ENCODE data around the gene GCGR.
A peak's percentile ranks its signal among the peaks of the same experiment; 100 is the strongest.

The GCGR gene

GRCh38 chr17:81804559-81805399, 829 bp downstream of the GCGR start:
- Histone ChIP-seq H2BK5ac (ENCODE audit: low read depth, low read length, poor library complexity, severe bottlenecking) (no peak overlapping the region), H2BK120ac (ENCODE audit: low read depth, low read length) (no peak overlapping the region), H3K14ac (ENCODE audit: low read length in 2 of 2) (no peak overlapping the region), H3K4me3 (ENCODE audit: insufficient read depth in 1 of 2, low read depth in 1 of 2, low read length in 2 of 2) (no peak overlapping the region), H4K8ac (ENCODE audit: low read length) (no peak overlapping the region), H3K9me3 (ENCODE audit: control insufficient read depth, low read length) (peaks cover 5% of the 10 kb centered on the region), H2AFZ (ENCODE audit: low read depth, low read length) (no peak overlapping the region), H4K91ac (ENCODE audit: low read length) (peak overlapping the region; percentile 28), H3K4me1 (ENCODE audit: control insufficient read depth, insufficient read depth, low read depth, low read length) (peaks cover 16% of the 10 kb centered on the region), H3K4ac (ENCODE audit: low read depth in 1 of 2, low read length in 2 of 2) (no peak overlapping the region), H2AK5ac (ENCODE audit: low read length, severe bottlenecking) (no peak overlapping the region), H3K23ac (ENCODE audit: low read length in 2 of 2) (peak overlapping the region in 1 of 2 experiments; percentile 42), H2BK15ac (ENCODE audit: low read depth, poor library complexity, severe bottlenecking) (peak overlapping the region; percentile 63), H3K36me3 (ENCODE audit: control insufficient read depth in 1 of 2, insufficient read depth in 2 of 2, low read depth in 1 of 2, low read length in 2 of 2) (no peaks in the 10 kb centered on the region), H3K27ac (ENCODE audit: low read length, poor library complexity, severe bottlenecking) (no peak overlapping the region), H3K27me3 (ENCODE audit: control insufficient read depth in 1 of 2, insufficient read depth in 1 of 2, low read length in 2 of 2) (peaks cover 77 to 87% of the 10 kb centered on the region in 2 experiments), H3K18ac (ENCODE audit: low read depth in 1 of 2, low read length in 2 of 2) (no peak overlapping the region), H3K79me1 (replicated peaks; ENCODE audit: low read length, poor library complexity, severe bottlenecking) (no peaks in the 10 kb centered on the region), H2BK12ac (ENCODE audit: low read length in 2 of 2) (no peak overlapping the region), H3K4me2 (ENCODE audit: low read length, poor library complexity, severe bottlenecking) (no peak overlapping the region), H3K9ac (ENCODE audit: low read length) (no peak overlapping the region)
- WGBS, result 12% methylated on average over 58 of the region's 65 CpGs
- no peak for DNase-seq

- no peak overlapping the region for H2BK5ac ChIP-seq (ENCODE audit: low read depth, low read length, poor library complexity, severe bottlenecking)
- no peak overlapping the region for H3K4me2 ChIP-seq (ENCODE audit: low read length, poor library complexity, severe bottlenecking)
- H3K36me3 ChIP-seq (ENCODE audit: control insufficient read depth in 1 of 2, insufficient read depth in 2 of 2, low read depth in 1 of 2, low read length in 2 of 2), result no peaks in the 10 kb centered on the region
- no peaks in the 10 kb centered on the region for H3K79me1 ChIP-seq (replicated peaks; ENCODE audit: low read length, poor library complexity, severe bottlenecking)
- H3K4ac ChIP-seq (ENCODE audit: low read depth in 1 of 2, low read length in 2 of 2), result no peak overlapping the region
- no peak overlapping the region for H2BK15ac ChIP-seq (ENCODE audit: low read depth, poor library complexity, severe bottlenecking)
- H3K23ac ChIP-seq (ENCODE audit: low read length in 2 of 2), result no peak overlapping the region
- H4K8ac ChIP-seq (ENCODE audit: low read length), result no peak overlapping the region
- H4K91ac ChIP-seq (ENCODE audit: low read length), result no peak overlapping the region
- no peak overlapping the region for H3K9ac ChIP-seq (ENCODE audit: low read length)
- H3K14ac ChIP-seq (ENCODE audit: low read length in 2 of 2), result no peak overlapping the region
- no peak overlapping the region for H2BK12ac ChIP-seq (ENCODE audit: low read length in 2 of 2)
- no peak for DNase-seq
- no peak overlapping the region for H2AK5ac ChIP-seq (ENCODE audit: low read length, severe bottlenecking)
- 79% methylated on average over 18 of the region's 18 CpGs for WGBS
- H3K9me3 ChIP-seq (ENCODE audit: control insufficient read depth, low read length), result no peaks in the 10 kb centered on the region
- H3K4me3 ChIP-seq (ENCODE audit: insufficient read depth in 1 of 2, low read depth in 1 of 2, low read length in 2 of 2), result no peak overlapping the region
- no peak overlapping the region for H2BK120ac ChIP-seq (ENCODE audit: low read depth, low read length)
- H3K27me3 ChIP-seq (ENCODE audit: control insufficient read depth in 1 of 2, insufficient read depth in 1 of 2, low read length in 2 of 2), result peaks cover 73 to 86% of the 10 kb centered on the region in 2 experiments
- no peak overlapping the region for H3K27ac ChIP-seq (ENCODE audit: low read length, poor library complexity, severe bottlenecking)
- H3K4me1 ChIP-seq (ENCODE audit: control insufficient read depth, insufficient read depth, low read depth, low read length), result peaks cover 16% of the 10 kb centered on the region
- no peak overlapping the region for H2AFZ ChIP-seq (ENCODE audit: low read depth, low read length)
- H3K18ac ChIP-seq (ENCODE audit: low read depth in 1 of 2, low read length in 2 of 2), result no peak overlapping the region
Measured at GRCh38 chr17:81805707-81806460, 1.9 kb downstream of the GCGR start.

- Histone ChIP-seq H3K23ac (ENCODE audit: low read length in 2 of 2) (no peak overlapping the region), H4K8ac (ENCODE audit: low read length) (no peak overlapping the region), H3K9me3 (ENCODE audit: control insufficient read depth, low read length) (no peaks in the 10 kb centered on the region), H2BK5ac (ENCODE audit: low read depth, low read length, poor library complexity, severe bottlenecking) (no peak overlapping the region), H2AK5ac (ENCODE audit: low read length, severe bottlenecking) (no peak overlapping the region), H3K27ac (ENCODE audit: low read length, poor library complexity, severe bottlenecking) (no peak overlapping the region), H3K4me2 (ENCODE audit: low read length, poor library complexity, severe bottlenecking) (no peak overlapping the region), H2AFZ (ENCODE audit: low read depth, low read length) (no peak overlapping the region), H2BK120ac (ENCODE audit: low read depth, low read length) (no peak overlapping the region), H3K79me1 (replicated peaks; ENCODE audit: low read length, poor library complexity, severe bottlenecking) (no peaks in the 10 kb centered on the region), H3K18ac (ENCODE audit: low read depth in 1 of 2, low read length in 2 of 2) (no peak overlapping the region), H3K4me1 (ENCODE audit: control insufficient read depth, insufficient read depth, low read depth, low read length) (peaks cover 16% of the 10 kb centered on the region), H3K4ac (ENCODE audit: low read depth in 1 of 2, low read length in 2 of 2) (no peak overlapping the region), H2BK12ac (ENCODE audit: low read length in 2 of 2) (no peak overlapping the region), H3K9ac (ENCODE audit: low read length) (no peak overlapping the region), H3K14ac (ENCODE audit: low read length in 2 of 2) (no peak overlapping the region), H3K27me3 (ENCODE audit: control insufficient read depth in 1 of 2, insufficient read depth in 1 of 2, low read length in 2 of 2) (peaks cover 67 to 85% of the 10 kb centered on the region in 2 experiments), H3K4me3 (ENCODE audit: insufficient read depth in 1 of 2, low read depth in 1 of 2, low read length in 2 of 2) (no peak overlapping the region), H4K91ac (ENCODE audit: low read length) (no peak overlapping the region), H2BK15ac (ENCODE audit: low read depth, poor library complexity, severe bottlenecking) (no peak overlapping the region), H3K36me3 (ENCODE audit: control insufficient read depth in 1 of 2, insufficient read depth in 2 of 2, low read depth in 1 of 2, low read length in 2 of 2) (no peaks in the 10 kb centered on the region)
- 49% methylated on average over 20 of the region's 23 CpGs for WGBS
- DNase-seq, result no peak
Measured at GRCh38 chr17:81806461-81807209, 2.7 kb downstream of the GCGR start.

Measured in mesenchymal stem cell (in vitro differentiated cells and primary cell).